ENCODE data around the gene CA4. TPM values are rescaled to one million over a fixed set of nuclear protein-coding genes. Genes with fewer than 3 reads are reported as not detected.

The CA4 gene
- total and polyA plus RNA-seq, 2 donors (not counting 1 experiment from before 2014, with no cell fraction given) = not detected

DNA sequence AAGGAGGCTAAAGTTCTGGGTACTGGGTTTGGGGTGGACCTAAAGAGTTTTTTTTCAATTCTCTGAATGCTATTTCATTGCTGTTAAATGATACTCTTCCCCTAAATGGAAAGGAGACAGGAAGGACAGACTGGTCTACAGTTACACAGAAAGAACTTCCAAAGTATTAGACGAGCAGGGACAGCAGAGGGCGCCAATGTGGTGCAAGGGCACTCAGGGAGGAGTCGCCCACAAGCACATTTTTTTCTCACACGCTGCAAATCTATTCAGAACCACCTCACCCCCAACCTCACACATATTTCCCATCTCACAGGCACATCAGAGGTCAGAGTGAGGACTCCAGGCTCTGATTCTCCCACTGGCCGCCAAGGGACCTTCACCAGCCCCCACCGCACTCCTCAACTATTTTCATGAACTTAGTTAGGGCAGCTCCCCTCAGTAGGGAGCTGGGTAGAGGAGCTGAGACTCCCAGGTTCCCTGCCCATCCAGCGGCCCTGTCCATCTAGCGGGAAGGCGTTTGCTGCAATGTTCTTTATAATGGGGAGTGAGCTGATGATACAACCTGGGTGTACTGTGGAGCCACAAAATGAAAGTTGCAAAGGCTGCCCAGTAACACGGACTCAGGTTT lies 6.8 kb upstream of the CA4 start:
- peaks cover 65% of the 10 kb centered on the region for H3K27me3 Mint-ChIP-seq
- 6% methylated on average over 7 of the region's 10 CpGs for WGBS (ENCODE audit: insufficient coverage)
- ChIA-PET CTCF (interaction anchor here (0.5 to 2.5 kb wide), 11 partner anchors 9 to 1598 kb away, joined by 3 to 7 read pairs (median 3); no protein-coding TSS in a partner anchor), POLR2A (no interaction called here)
- Histone ChIP-seq H3K9me3 (ENCODE audit: control extremely low read depth in 1 of 3, control insufficient read depth in 2 of 3, insufficient read depth in 1 of 3, low read length in 2 of 3) (peaks cover 0 to 34% (median 0%) of the 10 kb centered on the region in 3 donors), H3K27ac (ENCODE audit: low read length in 2 of 2) (no peak overlapping the region), H4K20me1 (ENCODE audit: control insufficient read depth, insufficient read depth, low read length, poor library complexity, severe bottlenecking) (no peaks in the 10 kb centered on the region), H3K4me3 (ENCODE audit: control extremely low read depth in 1 of 5, extremely low read depth in 1 of 5, insufficient read depth in 1 of 5, low read depth in 2 of 5, low read length in 4 of 5) (no peak overlapping the region), H3K9ac (ENCODE audit: low read length) (no peak overlapping the region), H3K79me2 (ENCODE audit: control insufficient read depth, insufficient read depth, low read length) (no peaks in the 10 kb centered on the region), H3K4me1 (ENCODE audit: control insufficient read depth in 2 of 2, insufficient read depth in 2 of 2, low read length in 2 of 2) (peaks cover 33 to 46% of the 10 kb centered on the region in 2 donors), H3K36me3 (replicated peaks in 1 of 2; ENCODE audit: control extremely low read depth in 1 of 2, control insufficient read depth in 1 of 2, extremely low read depth in 1 of 2, insufficient read depth in 2 of 2, low read length in 1 of 2) (no peaks in the 10 kb centered on the region), H3K27me3 (replicated peaks in 1 of 4; ENCODE audit: control extremely low read depth in 1 of 4, control insufficient read depth in 3 of 4, insufficient read depth in 4 of 4, low read length in 3 of 4) (peaks cover 0 to 81% (median 41%) of the 10 kb centered on the region in 4 experiments), H3K4me2 (replicated peaks; ENCODE audit: low read depth, low read length, poor library complexity, severe bottlenecking) (peak overlapping the region; percentile 41), H2AFZ (ENCODE audit: insufficient read depth, low read depth, low read length, poor library complexity, severe bottlenecking) (peak overlapping the region; percentile 13)
- ATAC-seq (ENCODE audit: low read depth) (peak; percentile 67), DNase-seq (peak; percentile 75)
- intact Hi-C loops (cut with micrococcal nuclease) = loop anchor here (1.0 kb wide), 1 partner anchor 293 kb away; no protein-coding TSS in a partner anchor
- no peak for TF ChIP-seq EZH2 (IDR thresholded peaks at IDR 0.05; ENCODE audit: borderline replicate concordance, insufficient read depth, low read depth, low read length, poor library complexity, severe bottlenecking)
- TF ChIP-seq, protein P1, sequence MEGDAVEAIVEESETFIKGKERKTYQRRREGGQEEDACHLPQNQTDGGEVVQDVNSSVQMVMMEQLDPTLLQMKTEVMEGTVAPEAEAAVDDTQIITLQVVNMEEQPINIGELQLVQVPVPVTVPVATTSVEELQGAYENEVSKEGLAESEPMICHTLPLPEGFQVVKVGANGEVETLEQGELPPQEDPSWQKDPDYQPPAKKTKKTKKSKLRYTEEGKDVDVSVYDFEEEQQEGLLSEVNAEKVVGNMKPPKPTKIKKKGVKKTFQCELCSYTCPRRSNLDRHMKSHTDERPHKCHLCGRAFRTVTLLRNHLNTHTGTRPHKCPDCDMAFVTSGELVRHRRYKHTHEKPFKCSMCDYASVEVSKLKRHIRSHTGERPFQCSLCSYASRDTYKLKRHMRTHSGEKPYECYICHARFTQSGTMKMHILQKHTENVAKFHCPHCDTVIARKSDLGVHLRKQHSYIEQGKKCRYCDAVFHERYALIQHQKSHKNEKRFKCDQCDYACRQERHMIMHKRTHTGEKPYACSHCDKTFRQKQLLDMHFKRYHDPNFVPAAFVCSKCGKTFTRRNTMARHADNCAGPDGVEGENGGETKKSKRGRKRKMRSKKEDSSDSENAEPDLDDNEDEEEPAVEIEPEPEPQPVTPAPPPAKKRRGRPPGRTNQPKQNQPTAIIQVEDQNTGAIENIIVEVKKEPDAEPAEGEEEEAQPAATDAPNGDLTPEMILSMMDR (IDR thresholded peaks at IDR 0.05) = peak; percentile 77
- H3K27ac Mint-ChIP-seq = no peak overlapping the region
- H3K4me3 Mint-ChIP-seq = peak overlapping the region; percentile 12
- peaks cover 37% of the 10 kb centered on the region for H3K4me1 Mint-ChIP-seq
- H3K9me3 Mint-ChIP-seq (ENCODE audit: insufficient read depth) = no peaks in the 10 kb centered on the region
